GM19240 (cell line): ENCODE measurements around the gene TEAD1.
"Not testable (repeated sequence)": the region's sequence is repeated elsewhere in the genome, so short reads cannot be mapped to it uniquely, and the experiment has no call there.

Experiments
- DNase-seq: peaks from one replicate; pipeline ENCODE4 v3.0.0; 2011; ENCODE audit warnings: low spot score; ENCODE audit not compliant: insufficient read length

Gene TEAD1

GRCh38 chr11:12860827-12861226 is 186.6 kb downstream of the TEAD1 start:
- no peak for DNase-seq

GRCh38 chr11:12862696-12863469 is 188.7 kb downstream of the TEAD1 start:
- no peak for DNase-seq

GRCh38 chr11:12863605-12864121 is 189.4 kb downstream of the TEAD1 start:
- no peak for DNase-seq

- no peak for DNase-seq
Observed at GRCh38 chr11:12864316-12865156, 190.3 kb downstream of the TEAD1 start.

GRCh38 chr11:12865863-12866595 is 191.8 kb downstream of the TEAD1 start:
- no peak for DNase-seq

GRCh38 chr11:12867531-12867930 is 193.3 kb downstream of the TEAD1 start:
- no peak for DNase-seq

GRCh38 chr11:12868315-12869073 is 194.3 kb downstream of the TEAD1 start:
- no peak for DNase-seq

- no peak for DNase-seq
Observed at GRCh38 chr11:12871241-12871640, 197.0 kb downstream of the TEAD1 start.

GRCh38 chr11:12871788-12872321 is 197.6 kb downstream of the TEAD1 start:
- no peak for DNase-seq

- no peak for DNase-seq
Observed at GRCh38 chr11:12876340-12876739, 202.1 kb downstream of the TEAD1 start.

- DNase-seq, result no peak
Observed at GRCh38 chr11:12876988-12877387, 202.8 kb downstream of the TEAD1 start.

GRCh38 chr11:12877508-12877907 is 203.3 kb downstream of the TEAD1 start:
- not testable (repeated sequence) for DNase-seq

- DNase-seq, result no peak
Observed at GRCh38 chr11:12880327-12880726, 206.1 kb downstream of the TEAD1 start.

- DNase-seq, result no peak
Observed at GRCh38 chr11:12882670-12883069, 208.4 kb downstream of the TEAD1 start.

GRCh38 chr11:12884751-12885318 is 210.6 kb downstream of the TEAD1 start:
- DNase-seq, result no peak

- no peak for DNase-seq
Observed at GRCh38 chr11:12885717-12886239, 211.6 kb downstream of the TEAD1 start.

- no peak for DNase-seq
Observed at GRCh38 chr11:12886508-12886907, 212.3 kb downstream of the TEAD1 start.

GRCh38 chr11:12888525-12889158 is 214.4 kb downstream of the TEAD1 start:
- DNase-seq, result peak; percentile 43

GRCh38 chr11:12889243-12889642 is 215.0 kb downstream of the TEAD1 start:
- no peak for DNase-seq

- no peak for DNase-seq
Observed at GRCh38 chr11:12890476-12890875, 216.3 kb downstream of the TEAD1 start.
